Measurements from ENCODE around the gene ALK. TPM values are rescaled to one million over a fixed set of nuclear protein-coding genes. Genes with fewer than 3 reads are reported as not detected.

Gene ALK
- polyA plus RNA-seq, 1 of the 3 experiments (the other 2 are of a cell fraction) = 0.30 TPM

- TF ChIP-seq EP300 (IDR thresholded peaks at IDR 0.05; ENCODE audit: borderline replicate concordance in 1 of 2, low read depth in 1 of 2, low read length in 1 of 2) = no peak
These were observed 435.8 kb downstream of the ALK start (continued) for GRCh38 chr2:29485631-29486030.

- Histone ChIP-seq H3K4me2 (no peak overlapping the region), H4K20me1 (ENCODE audit: insufficient read depth) (no peaks in the 10 kb centered on the region), H2AFZ (ENCODE audit: low read depth) (no peak overlapping the region), H3K27me3 (ENCODE audit: insufficient read depth) (no peaks in the 10 kb centered on the region), H3K4me3 (ENCODE audit: low read depth in 2 of 2, low read length in 1 of 2) (no peak overlapping the region), H3K9me2 (no peaks in the 10 kb centered on the region), H3K9ac (no peak overlapping the region), H3K27ac (ENCODE audit: low read depth in 2 of 2, low read length in 1 of 2) (no peak overlapping the region; a peak in 1 of 4 replicates), H3F3A (replicated peaks; ENCODE audit: insufficient read depth) (no peaks in the 10 kb centered on the region), H3K4me1 (ENCODE audit: control insufficient read depth in 1 of 2, insufficient read depth in 2 of 2, low read depth in 1 of 2, low read length in 1 of 2) (peaks cover 0 to 37% of the 10 kb centered on the region in 2 experiments; a peak in 2 of 4 replicates), H3K36me3 (replicated peaks in 1 of 2; ENCODE audit: control insufficient read depth in 1 of 2, insufficient read depth in 2 of 2, low read length in 1 of 2) (peaks cover 0 to 8% of the 10 kb centered on the region in 2 experiments), H3K9me3 (no peaks in the 10 kb centered on the region), H3K79me2 (ENCODE audit: insufficient read depth) (no peaks in the 10 kb centered on the region)
- CTCF ChIA-PET = no interaction called here
- POLR2A ChIA-PET = no interaction called here
- TF ChIP-seq CTCF (IDR thresholded peaks at IDR 0.05) (no peak), MAX (IDR thresholded peaks at IDR 0.05; ENCODE audit: low read depth) (no peak), USF1 (IDR thresholded peaks at IDR 0.05; ENCODE audit: borderline replicate concordance, low read depth) (no peak), PBX3 (IDR thresholded peaks at IDR 0.05) (no peak), GABPA (IDR thresholded peaks at IDR 0.05; ENCODE audit: low read depth) (no peak), TCF12 (IDR thresholded peaks at IDR 0.05) (no peak), SIN3A (IDR thresholded peaks at IDR 0.05; ENCODE audit: borderline replicate concordance, low read depth, low read length) (no peak), JUND (IDR thresholded peaks at IDR 0.05) (no peak), FOXM1 (IDR thresholded peaks at IDR 0.05; ENCODE audit: low read depth) (no peak), RXRA (IDR thresholded peaks at IDR 0.05; ENCODE audit: borderline replicate concordance, low read depth) (no peak), TAF1 (IDR thresholded peaks at IDR 0.05; ENCODE audit: borderline replicate concordance, low read depth, low read length) (no peak), EP300 (IDR thresholded peaks at IDR 0.05; ENCODE audit: borderline replicate concordance in 1 of 2, low read depth in 1 of 2, low read length in 1 of 2) (no peak), RCOR1 (IDR thresholded peaks at IDR 0.05; ENCODE audit: low read length) (no peak), ELF1 (IDR thresholded peaks at IDR 0.05) (no peak), RFX5 (IDR thresholded peaks at IDR 0.05; ENCODE audit: low read length) (no peak), IRF3 (IDR thresholded peaks at IDR 0.05; ENCODE audit: low read depth, low read length) (no peak), NRF1 (IDR thresholded peaks at IDR 0.05; ENCODE audit: low read depth, low read length) (no peak), TEAD4 (IDR thresholded peaks at IDR 0.05; ENCODE audit: borderline replicate concordance, insufficient read depth) (no peak), GATA2 (CRISPR knock-in tag; IDR thresholded peaks at IDR 0.05) (no peak)
- no peak for DNase-seq
These were observed 436.3 kb downstream of the ALK start for GRCh38 chr2:29485117-29485516.
